GM12878 (cell line): ENCODE measurements around the gene GRK7.

Source experiments
- CEBPB ChIP-seq, 2 experiments: fragments of 150-350 bp in 1 of 2; IDR thresholded peaks; 2 replicates each; pipeline ENCODE4 v1.6.1; 2012 to 2014; ENCODE audit warnings: low read depth in 2 of 2, low read length in 2 of 2, borderline replicate concordance in 1 of 2, inconsistent platforms in 1 of 2
- CHD1 ChIP-seq: IDR thresholded peaks from 2 replicates; pipeline ENCODE4 v1.6.1; 2012; ENCODE audit warnings: low read depth, low read length, improper control_type of control experiment
- FOXM1 ChIP-seq: IDR thresholded peaks from 2 replicates; pipeline ENCODE4 v1.6.1; 2012; ENCODE audit warnings: low read depth, mild to moderate bottlenecking, inconsistent platforms, low read length, moderate library complexity
- GABPA ChIP-seq: IDR thresholded peaks from 2 replicates; pipeline ENCODE4 v1.6.1; 2014; ENCODE audit warnings: antibody characterized with exemption, low read depth, mild to moderate bottlenecking, inconsistent platforms
- MTA2 ChIP-seq: fragments of 450-650 bp; IDR thresholded peaks from 2 replicates; pipeline ENCODE4 v1.6.1; 2016; ENCODE audit warnings: low read depth, mild to moderate bottlenecking, moderate library complexity
- MYC ChIP-seq: IDR thresholded peaks from 2 replicates; pipeline ENCODE4 v1.6.1; 2011; ENCODE audit warnings: mild to moderate bottlenecking, low read length, moderate library complexity, inconsistent platforms; ENCODE audit not compliant: insufficient read depth, insufficient replicate concordance, insufficient read length, severe bottlenecking
- POLR2AphosphoS5 ChIP-seq: IDR thresholded peaks from 2 replicates; pipeline ENCODE4 v1.6.1; 2011; ENCODE audit warnings: mild to moderate bottlenecking, low read length, inconsistent platforms
- RELA ChIP-seq: fragments of 450-650 bp; IDR thresholded peaks from 2 replicates; pipeline ENCODE4 v1.8.0; 2014; ENCODE audit warnings: borderline replicate concordance; ENCODE audit not compliant: partially characterized antibody
- SRF ChIP-seq, 2 experiments: IDR thresholded peaks; 2 replicates each; pipeline ENCODE4 v1.6.1; 2011; ENCODE audit warnings: low read depth in 2 of 2, low read length in 2 of 2, mild to moderate bottlenecking in 1 of 2, moderate library complexity in 1 of 2
- TAF1 ChIP-seq: IDR thresholded peaks from 2 replicates; pipeline ENCODE4 v1.6.1; 2011; ENCODE audit warnings: mild to moderate bottlenecking, low read depth, low read length, borderline replicate concordance
- YY1 ChIP-seq: IDR thresholded peaks from 2 replicates; pipeline ENCODE4 v1.6.1; 2011; ENCODE audit warnings: low read depth, mild to moderate bottlenecking, low read length
- TF ChIP-seq, protein P1 (sequence below), 3 experiments: IDR thresholded peaks in 2 of 3; conservative IDR thresholded peaks in 1 of 3; 2 replicates each; pipeline ENCODE4 v1.5.1; 2011; ENCODE audit warnings: low read depth in 3 of 3, low read length in 3 of 3, mild to moderate bottlenecking in 3 of 3, control low read depth in 2 of 3, moderate library complexity in 2 of 3, inconsistent platforms in 1 of 3, mixed read lengths in 1 of 3; ENCODE audit not compliant: control insufficient read depth in 2 of 3, insufficient read depth in 1 of 3; ENCODE audit errors: extremely low read depth in 1 of 3

DNA sequence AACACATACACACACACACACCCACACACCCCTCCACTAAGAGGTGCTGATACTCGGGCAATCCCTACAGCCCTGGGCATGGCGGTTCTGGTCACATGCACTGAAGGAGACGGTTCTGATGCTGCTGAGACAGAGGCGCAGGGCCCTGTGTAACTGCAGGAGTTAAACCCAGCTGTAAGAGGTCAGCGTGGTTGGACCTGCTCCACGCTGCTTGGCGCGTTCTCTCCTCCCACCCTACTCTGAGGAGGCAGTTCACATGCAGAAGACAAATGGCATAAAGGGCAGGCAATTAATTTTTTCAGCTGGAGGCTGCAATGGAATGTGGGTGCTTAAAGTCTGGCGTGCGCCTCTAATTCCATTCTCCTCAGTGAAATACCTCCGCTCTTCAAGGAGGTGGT lies 35.2 kb downstream of the GRK7 start:
- no peak for TF ChIP-seq CHD1
- no peak for TF ChIP-seq FOXM1
- TF ChIP-seq POLR2AphosphoS5: no peak
- no peak for TF ChIP-seq MTA2
- no peak for TF ChIP-seq MYC
- no peak for TF ChIP-seq CEBPB (IDR thresholded peaks at IDR 0.05; ENCODE audit: borderline replicate concordance in 1 of 2, low read depth in 2 of 2, low read length in 2 of 2)
- TF ChIP-seq RELA: no peak
- TF ChIP-seq, protein P1, sequence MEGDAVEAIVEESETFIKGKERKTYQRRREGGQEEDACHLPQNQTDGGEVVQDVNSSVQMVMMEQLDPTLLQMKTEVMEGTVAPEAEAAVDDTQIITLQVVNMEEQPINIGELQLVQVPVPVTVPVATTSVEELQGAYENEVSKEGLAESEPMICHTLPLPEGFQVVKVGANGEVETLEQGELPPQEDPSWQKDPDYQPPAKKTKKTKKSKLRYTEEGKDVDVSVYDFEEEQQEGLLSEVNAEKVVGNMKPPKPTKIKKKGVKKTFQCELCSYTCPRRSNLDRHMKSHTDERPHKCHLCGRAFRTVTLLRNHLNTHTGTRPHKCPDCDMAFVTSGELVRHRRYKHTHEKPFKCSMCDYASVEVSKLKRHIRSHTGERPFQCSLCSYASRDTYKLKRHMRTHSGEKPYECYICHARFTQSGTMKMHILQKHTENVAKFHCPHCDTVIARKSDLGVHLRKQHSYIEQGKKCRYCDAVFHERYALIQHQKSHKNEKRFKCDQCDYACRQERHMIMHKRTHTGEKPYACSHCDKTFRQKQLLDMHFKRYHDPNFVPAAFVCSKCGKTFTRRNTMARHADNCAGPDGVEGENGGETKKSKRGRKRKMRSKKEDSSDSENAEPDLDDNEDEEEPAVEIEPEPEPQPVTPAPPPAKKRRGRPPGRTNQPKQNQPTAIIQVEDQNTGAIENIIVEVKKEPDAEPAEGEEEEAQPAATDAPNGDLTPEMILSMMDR (IDR thresholded peaks at IDR 0.05 in 2 of 3, conservative IDR thresholded peaks at IDR 0.05 in 1 of 3; ENCODE audit: control insufficient read depth in 2 of 3, extremely low read depth in 1 of 3, insufficient read depth in 1 of 3, low read depth in 3 of 3, low read length in 3 of 3): no peak
- TF ChIP-seq YY1: no peak
- no peak for TF ChIP-seq SRF (IDR thresholded peaks at IDR 0.05; ENCODE audit: low read depth in 2 of 2, low read length in 2 of 2)
- TF ChIP-seq GABPA: no peak
- no peak for TF ChIP-seq TAF1
